HFFc6 (cell line): Measurements from ENCODE around the gene PARD3B. TPM values are rescaled to one million over a fixed set of nuclear protein-coding genes. Genes with fewer than 3 reads are reported as not detected.

ENCODE experiments used
- DNase-seq: peaks from one replicate; pipeline ENCODE4 v3.0.0-alpha.2; 2018
- H3K27ac Mint-ChIP-seq: 2 replicates; pipeline ENCODE4 v1.8.0; 2020; ENCODE audit warnings: mild to moderate bottlenecking, mixed read lengths
- H3K27me3 Mint-ChIP-seq: 2 replicates; pipeline ENCODE4 v1.8.0; 2021; ENCODE audit warnings: mild to moderate bottlenecking, moderate library complexity, mixed read lengths; ENCODE audit not compliant: insufficient read depth
- H3K36me3 Mint-ChIP-seq: 2 replicates; pipeline ENCODE4 v1.8.0; 2021; ENCODE audit warnings: low read depth, mixed read lengths
- H3K4me1 Mint-ChIP-seq: 2 replicates; pipeline ENCODE4 v1.8.0; 2020; ENCODE audit warnings: low read depth, mixed read lengths
- H3K4me3 Mint-ChIP-seq: 2 replicates; pipeline ENCODE4 v1.8.0; 2020; ENCODE audit warnings: mild to moderate bottlenecking, moderate library complexity, mixed read lengths
- H3K9me3 Mint-ChIP-seq: 2 replicates; pipeline ENCODE4 v1.8.0; 2020; ENCODE audit warnings: mild to moderate bottlenecking, mixed read lengths
- total RNA-seq, 6 experiments: library from RNA; stranded (reverse); fragmentation: NEBNext Ultra II Directional; extraction: Animal tissue kit (Norgen Biotek cat#: 25700); gene quantifications; 2 replicates in 1 of 6; 3 replicates in 5 of 6; pipeline ENCODE4 v1.2.3, GENCODE V29; 2021
- TF ChIP-seq, protein P1 (sequence below): fragments of 200-600 bp; sonication (generic); IDR thresholded peaks from 2 replicates; pipeline ENCODE4 v1.5.0; 2021; ENCODE audit warnings: antibody characterized with exemption, mild to moderate bottlenecking

PARD3B gene
- total RNA-seq, 6 experiments from 2014 or later, result 14.0 to 22.4 (median 15.3) TPM

DNA sequence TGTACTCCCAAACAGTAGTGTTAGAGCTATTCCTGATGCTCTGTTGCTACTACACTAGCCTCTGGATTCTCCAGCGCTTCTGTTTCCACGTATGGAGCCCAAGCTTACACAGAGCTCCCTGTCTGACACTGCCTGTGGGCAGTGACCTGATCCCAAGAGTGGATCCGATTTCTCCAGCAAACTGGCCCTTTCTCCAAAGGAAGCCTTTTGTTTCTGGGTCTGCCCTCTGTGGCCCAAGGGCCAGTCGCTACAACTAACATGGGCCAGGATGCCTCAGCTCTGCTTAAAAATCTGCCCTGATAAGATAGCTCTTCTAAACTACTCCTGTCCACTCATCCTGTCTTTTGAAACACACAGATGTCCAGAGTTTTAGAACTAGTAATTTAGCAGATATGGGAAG is 964.4 kb downstream of the PARD3B start:
- DNase-seq, result no peak
- H3K36me3 Mint-ChIP-seq, result peaks cover 7% of the 10 kb centered on the region
- H3K4me3 Mint-ChIP-seq, result no peak overlapping the region
- H3K27me3 Mint-ChIP-seq, result no peaks in the 10 kb centered on the region
- peaks cover 23% of the 10 kb centered on the region for H3K4me1 Mint-ChIP-seq
- H3K9me3 Mint-ChIP-seq, result no peaks in the 10 kb centered on the region
- TF ChIP-seq, protein P1, sequence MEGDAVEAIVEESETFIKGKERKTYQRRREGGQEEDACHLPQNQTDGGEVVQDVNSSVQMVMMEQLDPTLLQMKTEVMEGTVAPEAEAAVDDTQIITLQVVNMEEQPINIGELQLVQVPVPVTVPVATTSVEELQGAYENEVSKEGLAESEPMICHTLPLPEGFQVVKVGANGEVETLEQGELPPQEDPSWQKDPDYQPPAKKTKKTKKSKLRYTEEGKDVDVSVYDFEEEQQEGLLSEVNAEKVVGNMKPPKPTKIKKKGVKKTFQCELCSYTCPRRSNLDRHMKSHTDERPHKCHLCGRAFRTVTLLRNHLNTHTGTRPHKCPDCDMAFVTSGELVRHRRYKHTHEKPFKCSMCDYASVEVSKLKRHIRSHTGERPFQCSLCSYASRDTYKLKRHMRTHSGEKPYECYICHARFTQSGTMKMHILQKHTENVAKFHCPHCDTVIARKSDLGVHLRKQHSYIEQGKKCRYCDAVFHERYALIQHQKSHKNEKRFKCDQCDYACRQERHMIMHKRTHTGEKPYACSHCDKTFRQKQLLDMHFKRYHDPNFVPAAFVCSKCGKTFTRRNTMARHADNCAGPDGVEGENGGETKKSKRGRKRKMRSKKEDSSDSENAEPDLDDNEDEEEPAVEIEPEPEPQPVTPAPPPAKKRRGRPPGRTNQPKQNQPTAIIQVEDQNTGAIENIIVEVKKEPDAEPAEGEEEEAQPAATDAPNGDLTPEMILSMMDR, result no peak
- H3K27ac Mint-ChIP-seq, result no peak overlapping the region

DNA sequence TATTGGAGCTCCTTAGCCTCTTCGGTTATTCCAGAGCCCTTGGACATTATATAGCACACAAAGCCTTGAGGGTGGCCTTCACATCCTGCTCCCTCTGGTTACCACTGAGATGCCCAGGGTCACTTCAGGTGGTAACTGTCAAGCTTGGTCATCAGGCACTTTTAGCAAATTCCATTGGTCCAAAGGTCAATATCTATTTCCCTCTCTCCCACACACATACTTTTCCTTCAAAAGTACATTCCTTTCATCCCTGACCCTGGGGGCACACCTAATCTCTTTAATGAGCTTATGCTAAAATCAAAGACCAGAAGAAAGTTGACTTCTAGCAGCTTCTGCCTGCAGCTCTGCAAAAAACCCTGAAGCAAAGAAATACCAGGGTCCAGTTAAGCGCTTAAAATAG is 965.1 kb downstream of the PARD3B start:
- Mint-ChIP-seq H3K4me1 (peaks cover 23% of the 10 kb centered on the region), H3K27ac (no peak overlapping the region), H3K36me3 (peaks cover 7% of the 10 kb centered on the region), H3K27me3 (no peaks in the 10 kb centered on the region), H3K4me3 (no peak overlapping the region), H3K9me3 (no peaks in the 10 kb centered on the region)
- TF ChIP-seq, protein P1, result no peak
- DNase-seq, result no peak

DNA sequence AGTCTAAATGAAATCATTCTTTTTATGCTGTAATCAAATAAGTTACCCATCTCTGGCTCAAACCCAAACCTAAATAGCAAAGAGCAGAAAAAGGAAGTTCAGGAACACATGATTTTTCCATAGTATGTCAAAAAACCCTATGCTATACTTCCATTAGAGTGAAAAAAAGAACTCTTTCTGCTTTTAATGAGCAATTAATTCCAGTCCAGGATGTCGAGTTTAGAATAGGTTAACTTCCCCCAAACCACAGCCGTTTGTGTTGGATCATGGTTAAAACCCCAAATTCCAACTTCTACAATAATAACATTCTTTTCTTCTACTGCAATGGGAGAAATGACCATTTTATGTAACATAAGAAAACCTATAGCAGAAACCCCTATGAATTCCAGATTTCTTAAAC is 965.9 kb downstream of the PARD3B start:
- Mint-ChIP-seq H3K9me3 (no peaks in the 10 kb centered on the region), H3K4me1 (peaks cover 23% of the 10 kb centered on the region), H3K36me3 (peaks cover 7% of the 10 kb centered on the region), H3K27ac (no peak overlapping the region; the same call in 1 of the 2 replicates), H3K4me3 (no peak overlapping the region; the same call in 1 of the 2 replicates), H3K27me3 (no peaks in the 10 kb centered on the region)
- DNase-seq, result peak; percentile 24
- TF ChIP-seq, protein P1, result no peak

DNA sequence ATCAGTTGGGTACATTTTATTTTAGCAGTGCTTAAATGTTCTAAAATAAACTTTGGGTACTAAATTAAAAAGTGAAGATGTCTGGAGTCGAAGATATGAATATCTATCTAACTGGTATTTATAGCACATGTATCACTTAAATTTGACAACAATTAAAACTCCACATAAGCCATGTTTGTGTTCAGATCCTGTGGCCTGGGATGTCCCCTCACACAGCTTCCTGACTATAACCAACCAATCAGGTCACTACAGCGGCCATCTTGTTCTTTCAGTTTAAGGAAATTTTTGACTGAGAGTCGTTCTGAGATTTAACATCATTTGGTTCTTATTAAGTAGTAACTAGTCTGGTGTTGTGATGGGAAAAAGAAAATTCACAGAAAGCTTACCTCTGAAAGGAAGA is 966.4 kb downstream of the PARD3B start:
- H3K36me3 Mint-ChIP-seq, result peaks cover 4% of the 10 kb centered on the region
- no peak overlapping the region; the same call in 1 of the 2 replicates for H3K27ac Mint-ChIP-seq
- TF ChIP-seq, protein P1, result no peak

DNA sequence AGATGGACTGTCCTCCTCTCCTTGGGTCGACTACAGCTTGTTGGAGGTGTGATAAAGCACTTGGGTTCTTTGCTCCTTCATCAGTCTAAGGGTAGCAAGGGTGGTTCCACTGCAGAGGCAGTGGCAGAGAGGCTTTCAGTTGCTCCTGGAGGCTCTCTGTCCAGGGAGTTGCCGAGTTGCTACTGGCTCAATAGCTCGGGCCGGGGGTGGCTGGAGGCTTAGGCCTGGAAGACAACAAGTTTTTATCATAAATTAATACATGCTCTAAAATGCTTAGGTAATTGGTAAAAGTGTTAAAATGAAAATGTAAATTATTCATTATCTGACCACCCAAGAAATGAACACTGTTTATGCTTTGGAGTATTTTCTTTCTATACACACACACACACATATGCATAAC is 975.0 kb downstream of the PARD3B start:
- Mint-ChIP-seq H3K27ac (no peak overlapping the region), H3K36me3 (no peaks in the 10 kb centered on the region), H3K4me1 (no peaks in the 10 kb centered on the region), H3K27me3 (no peaks in the 10 kb centered on the region), H3K9me3 (no peaks in the 10 kb centered on the region), H3K4me3 (no peak overlapping the region)
- TF ChIP-seq, protein P1, result no peak
- DNase-seq, result no peak

More for the DNA sequence above, 966.4 kb downstream of the PARD3B start:
- peaks cover 23% of the 10 kb centered on the region for H3K4me1 Mint-ChIP-seq
- no peak for DNase-seq
- no peaks in the 10 kb centered on the region for H3K27me3 Mint-ChIP-seq
- H3K9me3 Mint-ChIP-seq, result no peaks in the 10 kb centered on the region
- H3K4me3 Mint-ChIP-seq, result no peak overlapping the region

DNA sequence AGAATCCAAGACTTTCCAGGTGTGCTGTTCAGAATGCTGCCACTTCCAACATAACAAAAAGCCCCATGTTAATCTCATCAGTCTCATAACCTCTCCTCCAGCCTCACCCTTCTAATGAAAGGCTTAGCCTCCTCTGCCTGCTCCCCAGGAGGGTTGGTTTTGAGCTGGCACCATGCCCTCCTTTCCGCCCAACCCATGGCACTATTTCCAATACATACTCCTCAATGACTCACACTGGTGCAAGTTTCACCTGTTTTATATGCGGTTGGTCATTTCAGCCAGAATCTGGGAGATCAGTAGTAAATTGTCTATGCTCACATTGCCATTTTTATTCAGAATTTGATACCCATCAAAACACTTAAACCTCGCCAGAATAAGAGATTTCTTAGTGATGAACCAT is 979.4 kb downstream of the PARD3B start:
- H3K4me1 Mint-ChIP-seq, result peaks cover 11% of the 10 kb centered on the region
- no peak overlapping the region for H3K27ac Mint-ChIP-seq
- TF ChIP-seq, protein P1, result no peak
- no peaks in the 10 kb centered on the region; the same call in 1 of the 2 replicates for H3K9me3 Mint-ChIP-seq
- peaks cover 10% of the 10 kb centered on the region for H3K36me3 Mint-ChIP-seq
- DNase-seq, result no peak
- no peaks in the 10 kb centered on the region for H3K27me3 Mint-ChIP-seq
- H3K4me3 Mint-ChIP-seq, result no peak overlapping the region
